ENCODE data around the gene ZNF407.

The ZNF407 gene

GRCh38 chr18:74728586-74728985 lies 130.9 kb downstream of the ZNF407 start:
- no peak for DNase-seq (ENCODE audit: low read depth)

- DNase-seq (ENCODE audit: low read depth): peak; percentile 41
These were observed 133.4 kb downstream of the ZNF407 start for GRCh38 chr18:74731097-74731496.

- no peak for DNase-seq (ENCODE audit: low read depth)
These were observed 134.7 kb downstream of the ZNF407 start for GRCh38 chr18:74732380-74732779.

- no peak for DNase-seq (ENCODE audit: low read depth)
These were observed 135.9 kb downstream of the ZNF407 start for GRCh38 chr18:74733598-74733997.

- DNase-seq (ENCODE audit: low read depth): no peak
These were observed 136.4 kb downstream of the ZNF407 start for GRCh38 chr18:74734013-74734444.

GRCh38 chr18:74739926-74740325 lies 142.3 kb downstream of the ZNF407 start:
- no peak for DNase-seq (ENCODE audit: low read depth)

- DNase-seq (ENCODE audit: low read depth): no peak
These were observed 145.0 kb downstream of the ZNF407 start for GRCh38 chr18:74742573-74743243.

GRCh38 chr18:74745633-74746403 lies 148.1 kb downstream of the ZNF407 start:
- peak; percentile 59 for DNase-seq (ENCODE audit: low read depth)

GRCh38 chr18:74748809-74749208 lies 151.1 kb downstream of the ZNF407 start:
- no peak for DNase-seq (ENCODE audit: low read depth)

GRCh38 chr18:74758995-74759394 lies 161.3 kb downstream of the ZNF407 start:
- no peak for DNase-seq (ENCODE audit: low read depth)

- DNase-seq (ENCODE audit: low read depth): no peak
These were observed 162.4 kb downstream of the ZNF407 start for GRCh38 chr18:74760026-74760425.

GRCh38 chr18:74760436-74760835 lies 162.8 kb downstream of the ZNF407 start:
- no peak for DNase-seq (ENCODE audit: low read depth)

GRCh38 chr18:74766251-74766650 lies 168.6 kb downstream of the ZNF407 start:
- DNase-seq (ENCODE audit: low read depth): no peak

- no peak for DNase-seq (ENCODE audit: low read depth)
These were observed 170.4 kb downstream of the ZNF407 start for GRCh38 chr18:74768096-74768495.

GRCh38 chr18:74773171-74773624 lies 175.5 kb downstream of the ZNF407 start:
- DNase-seq (ENCODE audit: low read depth): no peak

- no peak for DNase-seq (ENCODE audit: low read depth)
These were observed 176.8 kb downstream of the ZNF407 start for GRCh38 chr18:74774486-74774885.

- DNase-seq (ENCODE audit: low read depth): peak; percentile 17
These were observed 177.6 kb downstream of the ZNF407 start for GRCh38 chr18:74775239-74775638.

- no peak for DNase-seq (ENCODE audit: low read depth)
These were observed 180.6 kb downstream of the ZNF407 start for GRCh38 chr18:74778191-74778847.

GRCh38 chr18:74784752-74785151 lies 187.1 kb downstream of the ZNF407 start:
- DNase-seq (ENCODE audit: low read depth): no peak

GRCh38 chr18:74785632-74786031 lies 188.0 kb downstream of the ZNF407 start:
- DNase-seq (ENCODE audit: low read depth): no peak

- DNase-seq (ENCODE audit: low read depth): no peak
These were observed 191.0 kb downstream of the ZNF407 start for GRCh38 chr18:74788657-74789056.

- DNase-seq (ENCODE audit: low read depth): no peak
These were observed 191.4 kb downstream of the ZNF407 start for GRCh38 chr18:74789078-74789477.

- DNase-seq (ENCODE audit: low read depth): no peak
These were observed 192.8 kb downstream of the ZNF407 start for GRCh38 chr18:74790451-74790850.

Data from HS-27A (cell line).